Chondrocyte (in vitro differentiated cells): ENCODE data around the gene GNAQ. TPM values are rescaled to one million over a fixed set of nuclear protein-coding genes. Genes with fewer than 3 reads are reported as not detected.
A peak's percentile ranks its signal among the peaks of the same experiment; 100 is the strongest.

Experiments used
- DNase-seq: peaks from one replicate; pipeline ENCODE4 v3.0.0; 2021; ENCODE audit warnings: mixed read lengths, low spot score
- H3K27ac Mint-ChIP-seq: one replicate; pipeline ENCODE4 v1.8.0; 2021; ENCODE audit warnings: mild to moderate bottlenecking, moderate library complexity, mixed read lengths; ENCODE audit not compliant: unreplicated experiment
- H3K27me3 Mint-ChIP-seq: 2 replicates; pipeline ENCODE4 v1.8.0; 2021; ENCODE audit warnings: low read depth, mixed read lengths
- H3K36me3 Mint-ChIP-seq: 2 replicates; pipeline ENCODE4 v1.8.0; 2021; ENCODE audit warnings: low read depth, mixed read lengths
- H3K4me1 Mint-ChIP-seq: 2 replicates; pipeline ENCODE4 v1.8.0; 2021; ENCODE audit warnings: low read depth, mild to moderate bottlenecking, mixed read lengths
- H3K4me3 Mint-ChIP-seq: one replicate; pipeline ENCODE4 v1.8.0; 2021; ENCODE audit warnings: mild to moderate bottlenecking, moderate library complexity, mixed read lengths; ENCODE audit not compliant: unreplicated experiment
- H3K9me3 Mint-ChIP-seq: 2 replicates; pipeline ENCODE4 v1.8.0; 2021; ENCODE audit warnings: low read depth, mixed read lengths
- total RNA-seq: library from RNA; stranded (reverse); gene quantifications from 3 replicates; pipeline ENCODE4 v1.2.1, GENCODE V29; 2021
- TF ChIP-seq, protein P1 (sequence below): fragments of 200-600 bp; sonication (generic); IDR thresholded peaks from 2 replicates; pipeline ENCODE4 v1.5.0; 2021; ENCODE audit warnings: antibody characterized with exemption, mild to moderate bottlenecking, moderate library complexity

GNAQ gene
- total RNA-seq, 1 donor from 2014 or later = 87.0 TPM

DNA sequence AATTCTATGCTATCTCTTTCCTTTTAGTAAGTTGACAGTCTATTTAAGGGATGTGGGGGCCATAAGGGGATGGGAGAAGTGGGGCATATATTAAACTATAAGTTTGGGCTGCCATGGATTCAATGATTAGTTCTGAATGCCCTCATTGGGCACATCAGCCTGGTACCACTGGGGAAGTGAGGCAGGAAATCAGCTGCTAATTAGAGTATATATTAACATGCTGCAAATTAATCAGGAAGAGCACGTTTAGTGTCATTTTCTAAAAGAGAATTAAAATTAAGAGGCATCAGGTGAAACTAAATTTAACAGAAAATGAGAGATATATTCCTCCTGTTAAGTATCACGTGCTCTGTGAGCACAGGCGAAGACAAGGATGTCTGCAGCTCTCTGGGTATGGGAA lies 260.4 kb downstream of the GNAQ start:
- Mint-ChIP-seq H3K9me3 (peaks cover 3% of the 10 kb centered on the region), H3K27me3 (no peaks in the 10 kb centered on the region), H3K36me3 (peaks cover 6% of the 10 kb centered on the region), H3K4me1 (peaks cover 8% of the 10 kb centered on the region), H3K4me3 (no peak overlapping the region), H3K27ac (no peak overlapping the region)
- TF ChIP-seq, protein P1, sequence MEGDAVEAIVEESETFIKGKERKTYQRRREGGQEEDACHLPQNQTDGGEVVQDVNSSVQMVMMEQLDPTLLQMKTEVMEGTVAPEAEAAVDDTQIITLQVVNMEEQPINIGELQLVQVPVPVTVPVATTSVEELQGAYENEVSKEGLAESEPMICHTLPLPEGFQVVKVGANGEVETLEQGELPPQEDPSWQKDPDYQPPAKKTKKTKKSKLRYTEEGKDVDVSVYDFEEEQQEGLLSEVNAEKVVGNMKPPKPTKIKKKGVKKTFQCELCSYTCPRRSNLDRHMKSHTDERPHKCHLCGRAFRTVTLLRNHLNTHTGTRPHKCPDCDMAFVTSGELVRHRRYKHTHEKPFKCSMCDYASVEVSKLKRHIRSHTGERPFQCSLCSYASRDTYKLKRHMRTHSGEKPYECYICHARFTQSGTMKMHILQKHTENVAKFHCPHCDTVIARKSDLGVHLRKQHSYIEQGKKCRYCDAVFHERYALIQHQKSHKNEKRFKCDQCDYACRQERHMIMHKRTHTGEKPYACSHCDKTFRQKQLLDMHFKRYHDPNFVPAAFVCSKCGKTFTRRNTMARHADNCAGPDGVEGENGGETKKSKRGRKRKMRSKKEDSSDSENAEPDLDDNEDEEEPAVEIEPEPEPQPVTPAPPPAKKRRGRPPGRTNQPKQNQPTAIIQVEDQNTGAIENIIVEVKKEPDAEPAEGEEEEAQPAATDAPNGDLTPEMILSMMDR = no peak
- no peak for DNase-seq

- H3K27ac Mint-ChIP-seq = no peak overlapping the region
- DNase-seq = no peak
- TF ChIP-seq, protein P1 = no peak
- H3K4me1 Mint-ChIP-seq = peaks cover 8% of the 10 kb centered on the region
- peaks cover 10% of the 10 kb centered on the region for H3K36me3 Mint-ChIP-seq
- H3K9me3 Mint-ChIP-seq = peaks cover 6% of the 10 kb centered on the region
- H3K27me3 Mint-ChIP-seq = no peaks in the 10 kb centered on the region
- no peak overlapping the region for H3K4me3 Mint-ChIP-seq
These were observed 261.3 kb downstream of the GNAQ start for GRCh38 chr9:77770340-77770739.

DNA sequence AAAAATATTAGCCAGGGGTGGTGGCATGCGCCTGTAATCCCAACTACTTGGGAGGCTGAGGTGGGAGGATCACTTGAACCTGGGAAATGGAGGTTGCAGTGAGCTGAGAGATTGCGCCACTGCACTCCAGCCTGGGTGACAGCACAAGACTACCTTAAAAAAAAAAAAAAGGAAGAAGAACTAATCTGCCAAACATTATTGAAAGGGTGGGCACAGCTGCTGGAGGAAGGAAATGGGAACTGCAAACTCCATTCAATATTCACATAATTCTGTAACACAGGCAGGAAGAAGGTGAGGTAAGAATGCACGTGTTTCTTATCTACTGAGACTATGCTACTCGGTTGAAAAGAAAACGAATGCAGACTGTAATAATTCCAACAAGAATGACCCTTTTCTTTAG lies 262.4 kb downstream of the GNAQ start:
- H3K36me3 Mint-ChIP-seq = peaks cover 14% of the 10 kb centered on the region
- DNase-seq = no peak
- H3K27me3 Mint-ChIP-seq = no peaks in the 10 kb centered on the region
- no peak overlapping the region for H3K4me3 Mint-ChIP-seq
- TF ChIP-seq, protein P1 = no peak
- H3K4me1 Mint-ChIP-seq = peaks cover 8% of the 10 kb centered on the region
- no peak overlapping the region for H3K27ac Mint-ChIP-seq
- peaks cover 11% of the 10 kb centered on the region for H3K9me3 Mint-ChIP-seq

GRCh38 chr9:77766587-77766986 lies 265.0 kb downstream of the GNAQ start:
- no peak overlapping the region for H3K4me3 Mint-ChIP-seq
- peak overlapping the region; percentile 45 for H3K27ac Mint-ChIP-seq
- H3K9me3 Mint-ChIP-seq = peaks cover 11% of the 10 kb centered on the region

GRCh38 chr9:77765781-77766259 lies 265.8 kb downstream of the GNAQ start:
- no peak for DNase-seq
- H3K9me3 Mint-ChIP-seq = peaks cover 11% of the 10 kb centered on the region
- TF ChIP-seq, protein P1 = no peak
- H3K27me3 Mint-ChIP-seq = no peaks in the 10 kb centered on the region
- no peak overlapping the region for H3K4me3 Mint-ChIP-seq
- H3K27ac Mint-ChIP-seq = no peak overlapping the region
- peaks cover 12% of the 10 kb centered on the region for H3K36me3 Mint-ChIP-seq
- H3K4me1 Mint-ChIP-seq = no peaks in the 10 kb centered on the region

More at GRCh38 chr9:77766587-77766986, 265.0 kb downstream of the GNAQ start:
- no peaks in the 10 kb centered on the region for H3K27me3 Mint-ChIP-seq
- no peaks in the 10 kb centered on the region for H3K4me1 Mint-ChIP-seq
- peaks cover 12% of the 10 kb centered on the region for H3K36me3 Mint-ChIP-seq
- TF ChIP-seq, protein P1 = no peak
- no peak for DNase-seq
